ENCODE measurements around the gene ARL4D. TPM values are rescaled to one million over a fixed set of nuclear protein-coding genes. Genes with fewer than 3 reads are reported as not detected.

ARL4D gene
- total RNA-seq, 1 experiment from 2014 or later, result 11.5 TPM

DNA sequence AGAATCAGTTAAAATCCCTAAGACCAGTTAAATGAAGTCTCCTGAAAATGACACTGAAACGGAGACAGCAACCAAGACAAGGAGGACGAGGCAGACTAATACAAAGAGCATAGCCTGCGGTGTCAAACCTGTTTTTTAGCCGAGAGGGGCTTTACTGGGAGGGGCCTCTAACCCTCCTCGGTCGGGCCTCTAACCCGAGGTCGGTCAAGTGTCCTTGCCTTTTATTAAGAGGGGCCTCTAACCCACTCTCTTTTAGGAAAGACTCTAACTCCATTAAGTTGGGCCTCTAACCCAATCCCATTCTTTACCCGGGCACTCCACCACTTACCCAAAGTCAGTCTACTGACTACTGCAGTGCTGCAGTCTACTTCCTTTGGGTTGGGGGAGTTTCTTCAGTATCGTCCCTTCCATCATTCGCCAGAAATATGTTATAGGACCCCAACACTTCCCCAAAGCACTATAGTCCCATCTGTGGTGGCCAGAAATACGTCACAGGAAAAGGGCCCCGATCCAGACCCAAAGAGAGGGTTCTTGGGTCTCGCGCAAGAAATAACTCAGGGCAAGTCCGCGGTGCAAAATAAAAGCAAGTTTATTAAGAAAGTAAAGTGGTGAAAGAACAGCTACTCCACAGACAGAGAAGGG, 39.2 kb upstream of the ARL4D start:
- CTCF ChIA-PET, result no interaction called here
- BruUV-seq (replicated peaks), result no TSS peak
- no peaks in the 10 kb centered on the region for H3K27me3 ChIP-seq (ENCODE audit: insufficient read depth, low read length)
- H3K36me3 ChIP-seq (ENCODE audit: control insufficient read depth in 1 of 2, insufficient read depth in 2 of 2, low read length in 2 of 2), result peaks cover 2 to 4% of the 10 kb centered on the region in 2 experiments; a peak in 1 of 4 replicates
- H3K4me2 ChIP-seq (ENCODE audit: low read length), result no peak overlapping the region
- POLR2A ChIA-PET, result interaction anchor here (1.4 kb wide), 1 partner anchor 9 kb away, joined by 12 read pairs; no protein-coding TSS in a partner anchor
- H3K4me3 ChIP-seq (replicated peaks in 1 of 2; ENCODE audit: low read depth in 1 of 2, low read length in 2 of 2), result no peak overlapping the region
- ATAC-seq (no peak), DNase-seq (ENCODE audit: low read depth, low spot score) (no peak)
- no peak overlapping the region for H2AFZ ChIP-seq (ENCODE audit: low read depth, low read length, poor library complexity, severe bottlenecking)
- no peak overlapping the region for H3K27ac ChIP-seq (ENCODE audit: low read depth, low read length)
- no peaks in the 10 kb centered on the region for H4K20me1 ChIP-seq (ENCODE audit: insufficient read depth)
- H3K9me2 ChIP-seq (ENCODE audit: insufficient read depth), result no peaks in the 10 kb centered on the region
- intact Hi-C loops (cut with micrococcal nuclease), result no loop called here
- RAD21 ChIA-PET (ENCODE audit: low non-redundant PET in 1 of 2, low total read pairs in 2 of 2, uncharacterized antibody in 2 of 2, unreplicated experiment in 2 of 2), result no interaction called here
- no peak overlapping the region for H3K9ac ChIP-seq (ENCODE audit: low read length)
- H3K4me1 ChIP-seq (ENCODE audit: control insufficient read depth in 1 of 2, insufficient read depth in 2 of 2, low read length in 2 of 2), result no peaks in the 10 kb centered on the region
- TF ChIP-seq EZH2phosphoT487 (IDR thresholded peaks at IDR 0.05; ENCODE audit: borderline replicate concordance), result no peak
- no peak for TF ChIP-seq SRF (IDR thresholded peaks at IDR 0.05; ENCODE audit: low read depth)
- no peak for TF ChIP-seq SP1 (IDR thresholded peaks at IDR 0.05; ENCODE audit: low read depth)
- no peak for TF ChIP-seq CBX3 (IDR thresholded peaks at IDR 0.05; ENCODE audit: low read depth)
- TF ChIP-seq YY1 (IDR thresholded peaks at IDR 0.05; ENCODE audit: extremely low read depth, insufficient replicate concordance, low read depth, low read length), result no peak
- no peak for TF ChIP-seq SIN3A (IDR thresholded peaks at IDR 0.05; ENCODE audit: low read depth)
- TF ChIP-seq POLR2AphosphoS5 (IDR thresholded peaks at IDR 0.05; ENCODE audit: low read depth, low read length), result no peak
- no peak for TF ChIP-seq JUND (IDR thresholded peaks at IDR 0.05)
- TF ChIP-seq EZH2 (IDR thresholded peaks at IDR 0.05), result no peak
- no peak for TF ChIP-seq CEBPB (IDR thresholded peaks at IDR 0.05; ENCODE audit: low read depth)
- no peak for TF ChIP-seq ZFX (IDR thresholded peaks at IDR 0.05)
- no peak for TF ChIP-seq FOSL1 (IDR thresholded peaks at IDR 0.05; ENCODE audit: low read depth)
- TF ChIP-seq, protein P1, sequence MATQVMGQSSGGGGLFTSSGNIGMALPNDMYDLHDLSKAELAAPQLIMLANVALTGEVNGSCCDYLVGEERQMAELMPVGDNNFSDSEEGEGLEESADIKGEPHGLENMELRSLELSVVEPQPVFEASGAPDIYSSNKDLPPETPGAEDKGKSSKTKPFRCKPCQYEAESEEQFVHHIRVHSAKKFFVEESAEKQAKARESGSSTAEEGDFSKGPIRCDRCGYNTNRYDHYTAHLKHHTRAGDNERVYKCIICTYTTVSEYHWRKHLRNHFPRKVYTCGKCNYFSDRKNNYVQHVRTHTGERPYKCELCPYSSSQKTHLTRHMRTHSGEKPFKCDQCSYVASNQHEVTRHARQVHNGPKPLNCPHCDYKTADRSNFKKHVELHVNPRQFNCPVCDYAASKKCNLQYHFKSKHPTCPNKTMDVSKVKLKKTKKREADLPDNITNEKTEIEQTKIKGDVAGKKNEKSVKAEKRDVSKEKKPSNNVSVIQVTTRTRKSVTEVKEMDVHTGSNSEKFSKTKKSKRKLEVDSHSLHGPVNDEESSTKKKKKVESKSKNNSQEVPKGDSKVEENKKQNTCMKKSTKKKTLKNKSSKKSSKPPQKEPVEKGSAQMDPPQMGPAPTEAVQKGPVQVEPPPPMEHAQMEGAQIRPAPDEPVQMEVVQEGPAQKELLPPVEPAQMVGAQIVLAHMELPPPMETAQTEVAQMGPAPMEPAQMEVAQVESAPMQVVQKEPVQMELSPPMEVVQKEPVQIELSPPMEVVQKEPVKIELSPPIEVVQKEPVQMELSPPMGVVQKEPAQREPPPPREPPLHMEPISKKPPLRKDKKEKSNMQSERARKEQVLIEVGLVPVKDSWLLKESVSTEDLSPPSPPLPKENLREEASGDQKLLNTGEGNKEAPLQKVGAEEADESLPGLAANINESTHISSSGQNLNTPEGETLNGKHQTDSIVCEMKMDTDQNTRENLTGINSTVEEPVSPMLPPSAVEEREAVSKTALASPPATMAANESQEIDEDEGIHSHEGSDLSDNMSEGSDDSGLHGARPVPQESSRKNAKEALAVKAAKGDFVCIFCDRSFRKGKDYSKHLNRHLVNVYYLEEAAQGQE (IDR thresholded peaks at IDR 0.05; ENCODE audit: low read depth), result no peak
- H3K79me2 ChIP-seq (ENCODE audit: insufficient read depth, low read length), result no peaks in the 10 kb centered on the region
- peaks cover 0 to 5% of the 10 kb centered on the region in 2 experiments; a peak in 1 of 4 replicates for H3K9me3 ChIP-seq (ENCODE audit: control insufficient read depth in 1 of 2, insufficient read depth in 1 of 2, low read depth in 1 of 2, low read length in 2 of 2)

Data from HCT116 (cell line).